Kidney epithelial cell (primary cell): ENCODE measurements around the gene CAMTA1. TPM values are rescaled to one million over a fixed set of nuclear protein-coding genes. Genes with fewer than 3 reads are reported as not detected.

Experiments used
- DNase-seq: peaks from one replicate; pipeline ENCODE4 v3.0.0-alpha.2; 2010; ENCODE audit warnings: low read depth
- H3K27me3 ChIP-seq: 2 replicates; pipeline ENCODE4 v1.6.0; 2011; ENCODE audit warnings: low read length; ENCODE audit not compliant: control insufficient read depth, insufficient read depth
- H3K36me3 ChIP-seq: 2 replicates; pipeline ENCODE4 v1.5.1; 2011; ENCODE audit warnings: low read length; ENCODE audit not compliant: control insufficient read depth, insufficient read depth
- H3K4me3 ChIP-seq: 2 replicates; pipeline ENCODE4 v1.5.1; 2011; ENCODE audit warnings: low read depth, mild to moderate bottlenecking, control low read depth, low read length
- CTCF ChIP-seq: IDR thresholded peaks from 2 replicates; pipeline ENCODE4 v1.5.1; 2011; ENCODE audit warnings: mild to moderate bottlenecking, moderate library complexity, low read length, control low read depth, inconsistent platforms; ENCODE audit not compliant: insufficient read depth, poor library complexity, severe bottlenecking
- total RNA-seq: library from RNA; depleted of rRNA; stranded (reverse); fragments of >200 nt; gene quantifications from 2 replicates; pipeline ENCODE4 v1.2.3, GENCODE V29; 2015

Gene CAMTA1
- total RNA-seq, 1 donor from 2014 or later: 76.5 TPM

GRCh38 chr1:6871300-6871972 lies 86.2 kb downstream of the CAMTA1 start:
- Histone ChIP-seq H3K4me3 (no peak overlapping the region), H3K36me3 (no peaks in the 10 kb centered on the region), H3K27me3 (no peaks in the 10 kb centered on the region)
- DNase-seq: no peak
- TF ChIP-seq CTCF: no peak

- DNase-seq: no peak
- Histone ChIP-seq H3K36me3 (no peaks in the 10 kb centered on the region), H3K4me3 (no peak overlapping the region), H3K27me3 (no peaks in the 10 kb centered on the region)
- no peak for TF ChIP-seq CTCF
Measured at GRCh38 chr1:6872573-6873261, 87.5 kb downstream of the CAMTA1 start.

- Histone ChIP-seq H3K36me3 (no peaks in the 10 kb centered on the region), H3K4me3 (no peak overlapping the region), H3K27me3 (no peaks in the 10 kb centered on the region)
- no peak for DNase-seq
- no peak for TF ChIP-seq CTCF
Measured at GRCh38 chr1:6873298-6874015, 88.2 kb downstream of the CAMTA1 start.

- Histone ChIP-seq H3K36me3 (no peaks in the 10 kb centered on the region), H3K27me3 (no peaks in the 10 kb centered on the region), H3K4me3 (no peak overlapping the region)
- no peak for DNase-seq
- no peak for TF ChIP-seq CTCF
Measured at GRCh38 chr1:6874298-6874697, 89.0 kb downstream of the CAMTA1 start.

GRCh38 chr1:6880951-6881690 lies 95.9 kb downstream of the CAMTA1 start:
- Histone ChIP-seq H3K4me3 (no peak overlapping the region), H3K36me3 (no peaks in the 10 kb centered on the region), H3K27me3 (no peaks in the 10 kb centered on the region)
- TF ChIP-seq CTCF: no peak
- DNase-seq: no peak
